ENCODE data around the gene ERGIC1. TPM values are rescaled to one million over a fixed set of nuclear protein-coding genes. Genes with fewer than 3 reads are reported as not detected.

Gene ERGIC1
- total and polyA plus RNA-seq, 10 of the 15 experiments (the other 5 are each of a cell fraction or from before 2014, with no cell fraction given) = 8.8 to 104 (median 76.3) TPM

GRCh38 chr5:172817664-172818063 lies 16.4 kb upstream of the ERGIC1 start:
- H4K20me1 ChIP-seq (ENCODE audit: control insufficient read depth, insufficient read depth) = no peaks in the 10 kb centered on the region
- no peaks in the 10 kb centered on the region for H3K79me2 ChIP-seq (ENCODE audit: control insufficient read depth, insufficient read depth, low read length)
- no peak overlapping the region for H3K27ac ChIP-seq (ENCODE audit: control insufficient read depth, insufficient read depth)
- in situ Hi-C loops (cut with MboI) = no loop called here
- no peak overlapping the region for H2AFZ ChIP-seq (ENCODE audit: control insufficient read depth, low read depth, low read length)
- no peak overlapping the region for H3K9ac ChIP-seq (ENCODE audit: control insufficient read depth, insufficient read depth, low read length)
- H3K27me3 ChIP-seq (replicated peaks in 1 of 2; ENCODE audit: control insufficient read depth in 2 of 2, insufficient read depth in 2 of 2, low read length in 1 of 2) = no peaks in the 10 kb centered on the region
- DNase-seq (ENCODE audit: low read depth, low spot score) (no peak), FAIRE-seq (no peak), ATAC-seq (no peak)
- RAD21 ChIA-PET (ENCODE audit: unreplicated experiment) = no interaction called here
- TF ChIP-seq NBN (IDR thresholded peaks at IDR 0.05) = no peak
- no peak for TF ChIP-seq CREM (IDR thresholded peaks at IDR 0.05; ENCODE audit: low read depth)
- no peak for TF ChIP-seq YBX1 (IDR thresholded peaks at IDR 0.05)
- TF ChIP-seq WRNIP1 (IDR thresholded peaks at IDR 0.05; ENCODE audit: borderline replicate concordance, low read depth, low read length) = no peak
- no peak for TF ChIP-seq HDAC6 (IDR thresholded peaks at IDR 0.05; ENCODE audit: unreplicated experiment)
- TF ChIP-seq ATF7 (IDR thresholded peaks at IDR 0.05; ENCODE audit: low read depth) = no peak
- no peak for TF ChIP-seq CHD4 (IDR thresholded peaks at IDR 0.05)
- TF ChIP-seq KDM1A (IDR thresholded peaks at IDR 0.05; ENCODE audit: borderline replicate concordance) = no peak
- TF ChIP-seq PAX8 (IDR thresholded peaks at IDR 0.05) = no peak
- no peak for TF ChIP-seq BMI1 (IDR thresholded peaks at IDR 0.05; ENCODE audit: borderline replicate concordance)
- no peak for TF ChIP-seq MLLT1 (IDR thresholded peaks at IDR 0.05)
- no peak for TF ChIP-seq DPF2 (IDR thresholded peaks at IDR 0.05)
- no peak for TF ChIP-seq BACH1 (IDR thresholded peaks at IDR 0.05; ENCODE audit: borderline replicate concordance)
- no peak for TF ChIP-seq SIN3A (IDR thresholded peaks at IDR 0.05; ENCODE audit: low read depth, low read length)
- TF ChIP-seq ATF2 (IDR thresholded peaks at IDR 0.05; ENCODE audit: low read length) = no peak
- POLR2A ChIA-PET = no interaction called here
- H3K4me2 ChIP-seq (ENCODE audit: control insufficient read depth, insufficient read depth) = no peak overlapping the region
- intact Hi-C loops (cut with micrococcal nuclease; ENCODE audit: unreplicated experiment) = no loop called here
- BruUV-seq (replicated peaks) = no TSS peak
- no peaks in the 10 kb centered on the region for H3K4me1 ChIP-seq (ENCODE audit: control insufficient read depth, insufficient read depth, low read length)
- H3K36me3 ChIP-seq (ENCODE audit: control insufficient read depth in 2 of 2, insufficient read depth in 2 of 2, low read length in 1 of 2) = no peaks in the 10 kb centered on the region
- H3K4me3 ChIP-seq = no peak overlapping the region
- H3K9me3 ChIP-seq (replicated peaks; ENCODE audit: control insufficient read depth, insufficient read depth, low read length) = no peaks in the 10 kb centered on the region
- 56% methylated on average over 7 of the region's 7 CpGs for WGBS (ENCODE audit: insufficient coverage, insufficient replicate concordance, low lambda C conversion rate, missing lambda C conversion rate)
- CTCF ChIA-PET = interaction anchor here (0.6 kb wide), 1 partner anchor 46 kb away, joined by 6 read pairs; no protein-coding TSS in a partner anchor
- SMC1A ChIA-PET (ENCODE audit: uncharacterized antibody, unreplicated experiment) = no interaction called here
